SU-DHL-6 (cell line): ENCODE measurements around the gene TRPT1.

Experiments used
- H2AFZ ChIP-seq: fragments of 200-600 bp; sonication (generic); 2 replicates; pipeline ENCODE4 v1.6.1; 2014; ENCODE audit warnings: low read depth, mild to moderate bottlenecking, moderate library complexity, mixed read lengths, antibody characterized with exemption, low read length; ENCODE audit not compliant: severe bottlenecking
- H3F3A ChIP-seq: fragments of 200-600 bp; shearing (Covaris generic); 2 replicates; pipeline ENCODE4 v1.6.0; 2016; ENCODE audit warnings: antibody characterized with exemption, mild to moderate bottlenecking; ENCODE audit not compliant: insufficient read depth
- H3K27ac ChIP-seq: fragments of 200-600 bp; sonication (generic); 2 replicates; pipeline ENCODE4 v1.5.1; 2016; ENCODE audit warnings: low read depth, mild to moderate bottlenecking, low read length, moderate library complexity, mixed read lengths
- H3K27me3 ChIP-seq: fragments of 200-600 bp; sonication (generic), shearing (Covaris generic); 2 replicates; pipeline ENCODE4 v1.6.0; 2014; ENCODE audit warnings: mild to moderate bottlenecking, low read length
- H3K36me3 ChIP-seq: fragments of 200-600 bp; sonication (generic); 2 replicates; pipeline ENCODE4 v1.6.1; 2014; ENCODE audit warnings: mild to moderate bottlenecking, low read length, mixed read lengths
- H3K4me2 ChIP-seq: fragments of 300-600, 200-600 bp; shearing (Covaris generic), sonication (generic); 2 replicates; pipeline ENCODE4 v1.6.0; 2014; ENCODE audit warnings: low read length, low read depth, mild to moderate bottlenecking; ENCODE audit not compliant: poor library complexity, severe bottlenecking
- H3K4me3 ChIP-seq: fragments of 200-600 bp; sonication (generic); 2 replicates; pipeline ENCODE4 v1.5.1; 2014; ENCODE audit warnings: antibody characterized with exemption, low read length, mild to moderate bottlenecking, mixed read lengths; ENCODE audit not compliant: insufficient read depth, poor library complexity, severe bottlenecking
- H3K79me2 ChIP-seq: fragments of 200-600 bp; sonication (generic); 2 replicates; pipeline ENCODE4 v1.6.1; 2014; ENCODE audit warnings: mild to moderate bottlenecking, low read length, moderate library complexity; ENCODE audit not compliant: insufficient read depth
- H3K9ac ChIP-seq: fragments of 200-600 bp; sonication (generic); 2 replicates; pipeline ENCODE4 v1.7.0; 2014; ENCODE audit warnings: mild to moderate bottlenecking, low read length
- H3K9me2 ChIP-seq: fragments of 200-600 bp; sonication (generic); replicated peaks from 2 replicates; pipeline ENCODE4 v1.6.1; 2014; ENCODE audit warnings: low read length; ENCODE audit not compliant: insufficient read depth
- H3K9me3 ChIP-seq: fragments of 200-600 bp; sonication (generic); 2 replicates; pipeline ENCODE4 v1.6.1; 2014; ENCODE audit warnings: low read length, mixed read lengths; ENCODE audit not compliant: insufficient read depth
- H4K20me1 ChIP-seq: fragments of 200-600 bp; sonication (generic); 2 replicates; pipeline ENCODE4 v1.6.1; 2014; ENCODE audit warnings: low read depth, mild to moderate bottlenecking, antibody characterized with exemption, low read length, moderate library complexity, mixed read lengths
- CTCF ChIP-seq: fragments of 200-600 bp; sonication (generic); IDR thresholded peaks from one replicate; pipeline ENCODE4 v1.5.1; 2017; ENCODE audit warnings: antibody characterized with exemption, mild to moderate bottlenecking, low read length, moderate library complexity; ENCODE audit not compliant: insufficient read depth, poor library complexity, severe bottlenecking
- EZH2phosphoT487 ChIP-seq: fragments of 200-600 bp; sonication (generic), shearing (Covaris generic); conservative IDR thresholded peaks from 2 replicates; pipeline ENCODE4 v1.6.1; 2018; ENCODE audit warnings: mild to moderate bottlenecking, antibody characterized with exemption, low read length, moderate library complexity, mixed read lengths

The TRPT1 gene

GRCh38 chr11:64210301-64211020, 15.5 kb downstream of the TRPT1 start:
- peaks cover 4% of the 10 kb centered on the region for H3K36me3 ChIP-seq
- no peaks in the 10 kb centered on the region for H4K20me1 ChIP-seq
- no peak overlapping the region for H3K4me2 ChIP-seq

GRCh38 chr11:64209563-64209843, 16.5 kb downstream of the TRPT1 start:
- H3K36me3 ChIP-seq: no peaks in the 10 kb centered on the region
- H3K27ac ChIP-seq: no peak overlapping the region
- H4K20me1 ChIP-seq: no peaks in the 10 kb centered on the region
- TF ChIP-seq EZH2phosphoT487 (no peak), CTCF (no peak)
- no peaks in the 10 kb centered on the region for H3K9me3 ChIP-seq
- peaks cover 12% of the 10 kb centered on the region for H3F3A ChIP-seq
- no peak overlapping the region for H3K4me3 ChIP-seq
- no peaks in the 10 kb centered on the region for H3K9me2 ChIP-seq
- no peaks in the 10 kb centered on the region; the same call in 1 of the 2 replicates for H3K79me2 ChIP-seq
- H3K4me2 ChIP-seq: no peak overlapping the region
- H2AFZ ChIP-seq: no peak overlapping the region
- no peak overlapping the region for H3K9ac ChIP-seq
- no peaks in the 10 kb centered on the region for H3K27me3 ChIP-seq

More at GRCh38 chr11:64210301-64211020, 15.5 kb downstream of the TRPT1 start:
- TF ChIP-seq EZH2phosphoT487 (no peak), CTCF (no peak)
- Histone ChIP-seq H3K27me3 (no peaks in the 10 kb centered on the region), H3K9ac (no peak overlapping the region), H3K27ac (no peak overlapping the region), H3K9me2 (no peaks in the 10 kb centered on the region), H3K9me3 (no peaks in the 10 kb centered on the region), H3K4me3 (no peak overlapping the region), H3F3A (peaks cover 14% of the 10 kb centered on the region), H3K79me2 (no peaks in the 10 kb centered on the region; the same call in 1 of the 2 replicates), H2AFZ (no peak overlapping the region)

- Histone ChIP-seq H4K20me1 (no peaks in the 10 kb centered on the region), H3K27me3 (no peaks in the 10 kb centered on the region), H3K79me2 (no peaks in the 10 kb centered on the region; the same call in 1 of the 2 replicates), H3K9me2 (no peaks in the 10 kb centered on the region), H2AFZ (no peak overlapping the region), H3K9ac (no peak overlapping the region), H3K27ac (no peak overlapping the region), H3K36me3 (no peaks in the 10 kb centered on the region; the same call in 1 of the 2 replicates), H3K4me3 (no peak overlapping the region), H3F3A (peaks cover 12% of the 10 kb centered on the region), H3K4me2 (no peak overlapping the region), H3K9me3 (no peaks in the 10 kb centered on the region)
- TF ChIP-seq CTCF (no peak), EZH2phosphoT487 (no peak)
These were observed 17.0 kb downstream of the TRPT1 start for GRCh38 chr11:64208796-64209562.
